Osteocyte (in vitro differentiated cells): Measurements from ENCODE around the gene NOSIP. TPM values are rescaled to one million over a fixed set of nuclear protein-coding genes. Genes with fewer than 3 reads are reported as not detected.

Source experiments
- DNase-seq: peaks from one replicate; pipeline ENCODE4 v3.0.0; 2021; ENCODE audit warnings: mixed read lengths; ENCODE audit not compliant: unreplicated experiment; ENCODE audit errors: extremely low spot score
- H3K27ac Mint-ChIP-seq: one replicate; pipeline ENCODE4 v1.8.0; 2021; ENCODE audit warnings: mild to moderate bottlenecking, mixed read lengths; ENCODE audit not compliant: unreplicated experiment
- H3K27me3 Mint-ChIP-seq: one replicate; pipeline ENCODE4 v1.8.0; 2021; ENCODE audit warnings: mixed read lengths; ENCODE audit not compliant: unreplicated experiment
- H3K36me3 Mint-ChIP-seq: one replicate; pipeline ENCODE4 v1.8.0; 2021; ENCODE audit warnings: mixed read lengths; ENCODE audit not compliant: unreplicated experiment
- H3K4me1 Mint-ChIP-seq: one replicate; pipeline ENCODE4 v1.8.0; 2021; ENCODE audit warnings: mixed read lengths; ENCODE audit not compliant: unreplicated experiment
- H3K4me3 Mint-ChIP-seq: one replicate; pipeline ENCODE4 v1.8.0; 2021; ENCODE audit warnings: mild to moderate bottlenecking, moderate library complexity, mixed read lengths; ENCODE audit not compliant: unreplicated experiment
- H3K9me3 Mint-ChIP-seq: one replicate; pipeline ENCODE4 v1.8.0; 2021; ENCODE audit warnings: mixed read lengths; ENCODE audit not compliant: unreplicated experiment
- total RNA-seq: library from RNA; stranded (reverse); gene quantifications from 2 replicates; pipeline ENCODE4 v1.2.1, GENCODE V29; 2021
- TF ChIP-seq, protein P1 (sequence below): fragments of 200-600 bp; sonication (generic); IDR thresholded peaks from 2 replicates; pipeline ENCODE4 v1.5.0; 2021; ENCODE audit warnings: antibody characterized with exemption, mild to moderate bottlenecking, moderate library complexity

Gene NOSIP
- total RNA-seq, 1 donor from 2014 or later = 58.7 TPM

- H3K36me3 Mint-ChIP-seq = no peaks in the 10 kb centered on the region
These were observed 6.9 kb upstream of the NOSIP start for GRCh38 chr19:49587227-49587626.

DNA sequence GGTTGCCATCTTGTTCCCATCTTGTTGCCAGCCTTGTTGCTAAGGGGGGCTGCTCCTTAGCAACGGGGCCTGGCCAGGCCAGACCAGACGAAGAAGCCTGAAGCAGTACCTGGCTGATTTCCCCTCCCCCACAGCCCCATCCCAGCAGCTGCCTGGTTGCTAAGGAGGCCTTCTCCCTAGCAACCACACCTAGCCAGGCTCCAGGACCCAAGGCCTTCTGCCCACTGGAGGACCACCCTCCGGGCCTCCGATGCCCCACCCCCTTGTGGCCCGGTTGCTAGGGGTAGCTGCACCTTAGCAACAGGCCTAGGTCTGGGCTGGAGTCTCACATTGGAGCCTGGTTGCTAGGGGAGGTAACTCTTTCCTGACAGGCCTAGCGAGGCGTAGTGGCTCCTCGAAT, 4.7 kb upstream of the NOSIP start:
- DNase-seq = no peak
- Mint-ChIP-seq H3K27ac (no peak overlapping the region), H3K9me3 (no peaks in the 10 kb centered on the region), H3K27me3 (no peaks in the 10 kb centered on the region), H3K4me1 (peaks cover 5% of the 10 kb centered on the region), H3K36me3 (no peaks in the 10 kb centered on the region), H3K4me3 (no peak overlapping the region)
- TF ChIP-seq, protein P1, sequence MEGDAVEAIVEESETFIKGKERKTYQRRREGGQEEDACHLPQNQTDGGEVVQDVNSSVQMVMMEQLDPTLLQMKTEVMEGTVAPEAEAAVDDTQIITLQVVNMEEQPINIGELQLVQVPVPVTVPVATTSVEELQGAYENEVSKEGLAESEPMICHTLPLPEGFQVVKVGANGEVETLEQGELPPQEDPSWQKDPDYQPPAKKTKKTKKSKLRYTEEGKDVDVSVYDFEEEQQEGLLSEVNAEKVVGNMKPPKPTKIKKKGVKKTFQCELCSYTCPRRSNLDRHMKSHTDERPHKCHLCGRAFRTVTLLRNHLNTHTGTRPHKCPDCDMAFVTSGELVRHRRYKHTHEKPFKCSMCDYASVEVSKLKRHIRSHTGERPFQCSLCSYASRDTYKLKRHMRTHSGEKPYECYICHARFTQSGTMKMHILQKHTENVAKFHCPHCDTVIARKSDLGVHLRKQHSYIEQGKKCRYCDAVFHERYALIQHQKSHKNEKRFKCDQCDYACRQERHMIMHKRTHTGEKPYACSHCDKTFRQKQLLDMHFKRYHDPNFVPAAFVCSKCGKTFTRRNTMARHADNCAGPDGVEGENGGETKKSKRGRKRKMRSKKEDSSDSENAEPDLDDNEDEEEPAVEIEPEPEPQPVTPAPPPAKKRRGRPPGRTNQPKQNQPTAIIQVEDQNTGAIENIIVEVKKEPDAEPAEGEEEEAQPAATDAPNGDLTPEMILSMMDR = no peak

More at GRCh38 chr19:49587227-49587626, 6.9 kb upstream of the NOSIP start:
- Mint-ChIP-seq H3K27me3 (no peaks in the 10 kb centered on the region), H3K27ac (no peak overlapping the region), H3K4me1 (peaks cover under 1% of the 10 kb centered on the region), H3K4me3 (no peak overlapping the region), H3K9me3 (no peaks in the 10 kb centered on the region)
- no peak for DNase-seq
- TF ChIP-seq, protein P1 = no peak

DNA sequence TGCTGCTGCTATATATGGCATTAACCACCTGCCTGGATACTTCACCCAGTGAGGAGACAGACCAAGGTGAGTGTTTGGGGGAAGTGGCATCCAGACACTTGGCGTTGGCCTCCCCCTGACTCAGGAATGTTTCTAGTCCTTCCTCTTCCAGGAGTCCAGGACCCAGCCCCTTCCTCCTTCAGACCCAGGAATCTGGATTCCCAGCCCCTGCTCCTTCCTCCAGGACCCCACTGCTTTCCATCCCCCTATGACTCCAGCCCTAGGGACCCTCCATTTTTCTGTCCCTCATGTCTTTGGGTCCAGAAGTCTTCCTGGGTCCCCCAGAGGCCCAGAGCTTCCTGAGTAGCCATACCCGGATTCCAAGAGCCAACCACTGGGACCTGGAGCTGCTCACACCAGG, 2.9 kb upstream of the NOSIP start:
- TF ChIP-seq, protein P1 = no peak
- H3K9me3 Mint-ChIP-seq = no peaks in the 10 kb centered on the region
- peaks cover 19% of the 10 kb centered on the region for H3K4me1 Mint-ChIP-seq
- H3K4me3 Mint-ChIP-seq = no peak overlapping the region
- no peaks in the 10 kb centered on the region for H3K36me3 Mint-ChIP-seq
- DNase-seq = no peak
- no peak overlapping the region for H3K27ac Mint-ChIP-seq
- no peaks in the 10 kb centered on the region for H3K27me3 Mint-ChIP-seq

DNA sequence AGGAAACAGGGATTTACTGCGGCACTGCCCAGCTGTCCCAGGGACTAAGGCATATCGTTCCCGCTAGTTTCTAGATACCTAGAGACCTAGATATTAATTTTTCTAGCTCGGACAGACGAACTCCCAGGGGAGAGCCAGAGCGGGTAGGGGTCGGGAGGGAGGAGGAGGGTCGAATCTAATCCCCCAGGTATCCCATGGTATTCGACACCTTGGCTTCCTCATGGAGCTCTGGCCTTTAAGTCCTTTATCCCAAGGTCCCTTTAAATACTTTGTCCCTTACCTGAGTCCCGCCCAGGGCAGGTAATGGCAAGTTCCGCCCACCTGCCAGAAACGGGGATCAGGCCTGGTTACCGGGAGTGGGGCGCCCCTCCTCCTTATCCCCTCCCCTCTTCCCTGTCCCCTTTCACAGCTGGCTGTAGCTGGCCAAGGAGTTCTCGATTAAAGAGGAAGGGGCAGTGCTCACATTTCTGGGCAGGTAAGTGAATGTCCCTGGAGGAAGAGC, 702 bp upstream of the NOSIP start, which contains the start of gene PRRG2:
TSS of gene PRRG2 (plus strand) at position 310 of the 502 bp plus-strand sequence. CDS start 1,904 bp downstream, outside the sequence.
- no peak for DNase-seq
- peak within 1 kb of the TSS; percentile 93 for H3K4me3 Mint-ChIP-seq
- H3K27ac Mint-ChIP-seq = peak within 1 kb of the TSS; percentile 89
- no peaks in the 10 kb centered on the region for H3K27me3 Mint-ChIP-seq
- no peaks in the 10 kb centered on the region for H3K9me3 Mint-ChIP-seq
- TF ChIP-seq, protein P1 = no peak
- H3K4me1 Mint-ChIP-seq = peaks cover 29% of the 10 kb centered on the region
- no peaks in the 10 kb centered on the region for H3K36me3 Mint-ChIP-seq

GRCh38 chr19:49579947-49580263, 451 bp downstream of the NOSIP start:
- TF ChIP-seq, protein P1 = no peak
- DNase-seq = no peak
- Mint-ChIP-seq H3K36me3 (no peaks in the 10 kb centered on the region), H3K27ac (peak overlapping the region; percentile 89), H3K4me3 (peak overlapping the region; percentile 93), H3K27me3 (no peaks in the 10 kb centered on the region), H3K9me3 (no peaks in the 10 kb centered on the region), H3K4me1 (peaks cover 29% of the 10 kb centered on the region)
